Effector memory CD8-positive, alpha-beta T cell (primary cell): Measurements from ENCODE around the gene HOTAIR.

Experiments used
- ATAC-seq: fragments of 150-1000 bp; cut with Tn5 transposase; replicated peaks from 2 replicates; pipeline ENCODE4 v1.10.0; 2021; ENCODE audit warnings: mild to moderate bottlenecking, moderate library complexity
- DNase-seq, 3 experiments: peaks; one replicate each; pipeline ENCODE4 v3.0.0; 2021
- H3K27ac Mint-ChIP-seq, 2 donors: one replicate each; pipeline ENCODE4 v1.8.0; 2022; ENCODE audit warnings: mild to moderate bottlenecking in 2 of 2, mixed read lengths in 2 of 2, moderate library complexity in 2 of 2
- H3K27me3 Mint-ChIP-seq, 2 donors: one replicate each; pipeline ENCODE4 v1.8.0; 2022; ENCODE audit warnings: mixed read lengths in 2 of 2
- H3K36me3 Mint-ChIP-seq: one replicate; pipeline ENCODE4 v1.8.0; 2022; ENCODE audit warnings: mild to moderate bottlenecking, moderate library complexity, mixed read lengths; ENCODE audit not compliant: insufficient read depth
- H3K4me1 Mint-ChIP-seq, 2 donors: one replicate each; pipeline ENCODE4 v1.8.0; 2022; ENCODE audit warnings: low read depth in 2 of 2, mixed read lengths in 2 of 2
- H3K4me3 Mint-ChIP-seq, 2 donors: one replicate each; pipeline ENCODE4 v1.8.0; 2022; ENCODE audit warnings: mild to moderate bottlenecking in 2 of 2, mixed read lengths in 2 of 2, moderate library complexity in 2 of 2
- H3K9me3 Mint-ChIP-seq, 2 donors: one replicate each; pipeline ENCODE4 v1.8.0; 2022; ENCODE audit warnings: mixed read lengths in 2 of 2

Gene HOTAIR

DNA sequence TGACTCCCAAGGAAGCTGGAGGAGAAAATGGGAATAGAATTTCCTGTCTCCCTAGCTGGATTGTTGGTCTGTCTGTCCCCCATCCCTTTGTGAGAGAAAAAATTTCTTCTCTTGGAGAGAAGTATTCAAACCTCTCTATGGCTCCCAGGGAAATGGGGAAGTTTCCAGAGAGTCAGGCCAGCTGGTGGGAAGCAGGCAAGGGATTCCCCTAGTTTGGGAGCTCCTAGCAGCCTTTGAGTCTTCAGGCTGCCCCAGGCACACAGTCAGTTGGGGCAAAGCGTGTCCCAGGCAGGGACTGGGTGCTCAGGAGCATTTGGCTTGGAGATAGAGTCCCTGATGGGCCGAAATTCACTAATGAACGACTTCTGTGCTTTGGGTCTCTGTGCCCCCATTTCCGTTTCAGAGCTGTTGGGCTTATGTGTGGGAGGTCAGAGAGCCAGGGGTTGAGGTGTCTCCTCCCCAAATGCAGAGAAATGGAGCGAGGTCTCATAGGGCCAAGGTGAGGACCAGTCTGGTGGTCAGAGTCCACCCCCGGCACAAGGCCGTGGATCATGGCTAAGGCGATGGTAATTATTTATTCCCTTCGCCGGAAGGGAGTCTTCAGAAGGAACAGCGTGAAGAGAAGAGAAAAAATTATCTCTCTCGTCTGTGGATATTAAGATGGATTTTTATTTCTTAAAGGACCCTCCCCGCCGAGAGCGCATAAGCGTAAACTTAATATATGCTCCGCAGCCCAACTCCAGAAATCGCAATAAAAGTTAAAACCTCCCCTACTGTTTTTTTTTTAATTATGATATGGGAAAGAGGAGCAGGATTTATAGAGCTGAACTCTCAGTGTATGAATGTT, 18.6 kb upstream of the HOTAIR start:
- H3K27me3 Mint-ChIP-seq = peaks cover 99 to 100% of the 10 kb centered on the region in 2 donors
- DNase-seq (no peak), ATAC-seq (no peak)
- peaks cover 50 to 52% of the 10 kb centered on the region in 2 donors for H3K4me1 Mint-ChIP-seq
- H3K36me3 Mint-ChIP-seq = peaks cover 18% of the 10 kb centered on the region
- peak overlapping the region; percentile 78 to 88 for H3K4me3 Mint-ChIP-seq
- H3K27ac Mint-ChIP-seq = peak overlapping the region in 1 of 2 donors; percentile 22
- no peaks in the 10 kb centered on the region for H3K9me3 Mint-ChIP-seq

GRCh38 chr12:53992377-53992889, 17.7 kb upstream of the HOTAIR start:
- no peaks in the 10 kb centered on the region for H3K9me3 Mint-ChIP-seq
- DNase-seq (no peak), ATAC-seq (no peak)
- H3K36me3 Mint-ChIP-seq = peaks cover 16% of the 10 kb centered on the region
- peaks cover 51 to 52% of the 10 kb centered on the region in 2 donors for H3K4me1 Mint-ChIP-seq
- peaks cover 99 to 100% of the 10 kb centered on the region in 2 donors for H3K27me3 Mint-ChIP-seq
- H3K4me3 Mint-ChIP-seq = no peak overlapping the region
- H3K27ac Mint-ChIP-seq = no peak overlapping the region

DNA sequence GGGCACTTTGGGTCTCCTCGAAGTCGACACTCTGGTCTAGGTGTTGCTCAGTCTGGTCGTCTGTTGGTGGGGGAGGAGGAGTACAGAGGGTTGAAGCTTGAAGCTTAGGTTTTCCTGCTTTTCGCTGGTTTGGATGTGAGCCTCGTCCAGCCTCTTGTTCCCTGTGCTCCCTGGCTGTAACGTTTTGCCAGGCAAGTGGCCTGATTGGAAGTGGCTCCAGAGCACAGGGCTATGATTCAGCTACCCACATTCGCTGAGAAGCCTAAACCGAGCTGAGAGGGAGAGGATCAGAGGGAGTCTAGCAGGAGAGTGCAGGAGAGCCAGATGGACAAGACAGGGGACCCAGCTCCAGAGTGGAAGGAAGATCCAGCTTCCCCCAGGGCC, 16.3 kb upstream of the HOTAIR start:
- Mint-ChIP-seq H3K27ac (no peak overlapping the region), H3K27me3 (peaks cover 99 to 100% of the 10 kb centered on the region in 2 donors), H3K36me3 (peaks cover 13% of the 10 kb centered on the region), H3K4me3 (no peak overlapping the region), H3K9me3 (no peaks in the 10 kb centered on the region), H3K4me1 (peaks cover 52 to 55% of the 10 kb centered on the region in 2 donors)
- no peak for ATAC-seq
- DNase-seq = no peak

DNA sequence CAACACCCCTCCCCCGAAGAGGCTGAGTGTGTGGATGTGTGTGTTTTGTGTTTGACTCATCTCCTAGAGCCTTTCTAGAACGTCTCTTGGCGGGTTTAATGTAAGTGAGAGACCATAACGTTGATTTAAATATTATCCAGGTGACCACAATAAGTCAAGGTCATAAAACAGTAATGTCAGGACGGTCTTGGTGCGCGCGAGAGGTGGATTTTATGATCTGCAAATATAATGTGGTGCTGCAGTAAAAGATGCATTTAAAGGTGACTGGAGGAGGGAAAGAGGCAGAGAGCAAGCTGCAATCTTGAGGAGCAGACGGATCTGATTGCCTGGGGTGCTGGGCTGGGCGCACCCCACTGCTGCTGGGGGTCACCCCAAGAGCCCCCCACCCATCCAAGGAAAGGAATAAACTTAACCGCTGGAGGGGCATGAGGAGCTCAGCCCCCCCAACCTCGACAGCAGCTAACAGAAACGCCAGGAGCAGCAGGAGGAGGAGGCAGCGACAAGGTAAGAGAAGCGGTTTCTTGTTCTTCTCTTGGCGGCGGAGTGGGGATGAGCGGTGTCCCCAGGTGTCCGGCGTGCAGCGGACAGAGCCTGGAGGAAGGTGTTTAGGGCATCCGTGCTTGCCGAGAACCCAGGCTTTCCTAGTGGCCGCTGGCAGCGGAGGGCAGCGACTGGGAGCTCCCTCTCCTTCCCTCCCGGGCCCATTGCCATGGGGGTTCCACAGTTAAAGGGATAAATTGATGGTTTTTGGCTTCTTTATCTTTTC, 15.7 kb upstream of the HOTAIR start:
- Mint-ChIP-seq H3K4me1 (peaks cover 51 to 53% of the 10 kb centered on the region in 2 donors), H3K27me3 (peaks cover 98 to 100% of the 10 kb centered on the region in 2 donors), H3K4me3 (peak overlapping the region; percentile 23 to 46), H3K9me3 (no peaks in the 10 kb centered on the region), H3K27ac (no peak overlapping the region), H3K36me3 (peaks cover 13% of the 10 kb centered on the region)
- DNase-seq (no peak), ATAC-seq (no peak)

- Mint-ChIP-seq H3K4me1 (peaks cover 51 to 54% of the 10 kb centered on the region in 2 donors), H3K27ac (no peak overlapping the region), H3K27me3 (peaks cover 98 to 100% of the 10 kb centered on the region in 2 donors), H3K36me3 (peaks cover 24% of the 10 kb centered on the region), H3K4me3 (peak overlapping the region; percentile 46 to 64), H3K9me3 (no peaks in the 10 kb centered on the region)
- DNase-seq (no peak), ATAC-seq (peak; percentile 39)
Observed at GRCh38 chr12:53989227-53990113, 14.7 kb upstream of the HOTAIR start.

DNA sequence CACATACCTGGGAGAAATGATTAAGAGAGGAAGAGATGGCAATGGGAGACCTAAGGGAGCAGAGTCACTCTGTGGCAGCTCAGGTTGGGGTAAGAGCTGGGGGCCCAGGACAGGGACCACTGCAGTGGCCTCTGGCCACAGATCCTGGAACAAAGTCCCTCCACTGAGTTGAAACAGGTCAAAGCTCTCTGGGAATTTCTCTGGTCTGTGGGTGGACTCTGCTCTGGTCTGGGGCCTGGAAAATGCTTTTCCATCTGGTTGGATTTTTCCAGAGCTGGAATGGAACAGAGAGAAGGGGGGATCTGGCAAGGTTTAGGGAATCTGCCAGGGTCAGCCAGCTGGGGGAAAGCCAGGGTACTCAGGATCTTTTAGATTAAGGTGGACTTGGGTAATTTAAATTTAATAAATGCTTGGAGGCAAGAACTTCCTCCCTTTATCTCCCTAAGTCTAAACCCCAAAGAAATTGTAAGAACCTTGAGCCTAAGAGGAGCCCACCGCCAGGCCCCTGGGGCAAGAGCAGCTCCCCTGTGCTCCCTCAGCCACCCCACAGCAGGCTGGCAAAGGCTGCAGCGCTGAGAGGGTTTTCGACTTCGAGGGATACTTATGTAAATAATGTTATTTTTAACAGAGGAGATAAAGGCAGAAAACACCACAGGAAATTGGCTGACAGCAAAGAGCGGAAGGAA, 13.9 kb upstream of the HOTAIR start:
- Mint-ChIP-seq H3K4me1 (peaks cover 46 to 47% of the 10 kb centered on the region in 2 donors), H3K27ac (no peak overlapping the region)

DNA sequence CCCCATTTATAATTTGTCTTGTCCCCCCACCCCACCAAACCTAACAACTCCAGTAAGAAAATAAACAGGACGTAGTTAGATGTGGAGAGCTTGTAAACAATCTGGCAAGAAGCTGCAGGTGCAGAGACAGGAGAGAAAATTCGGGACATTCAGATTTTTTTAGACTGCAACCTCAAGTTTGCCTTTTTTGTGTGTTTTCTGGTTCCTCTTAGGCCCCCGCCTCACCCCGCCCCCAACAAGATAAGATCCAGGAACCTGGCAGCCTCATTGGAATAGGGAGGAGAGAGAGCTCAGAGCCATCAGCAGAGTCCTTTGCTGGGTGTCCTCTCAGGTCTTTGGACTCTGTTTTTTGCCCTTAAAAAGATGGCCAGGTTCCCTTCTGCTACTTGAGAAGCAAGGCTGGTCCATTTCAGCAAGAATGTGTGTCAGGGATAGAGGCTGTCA, 13.1 kb upstream of the HOTAIR start:
- Mint-ChIP-seq H3K36me3 (peaks cover 32% of the 10 kb centered on the region), H3K4me3 (no peak overlapping the region), H3K27me3 (peaks cover 96 to 100% of the 10 kb centered on the region in 2 donors), H3K9me3 (no peaks in the 10 kb centered on the region), H3K4me1 (peaks cover 43 to 47% of the 10 kb centered on the region in 2 donors), H3K27ac (no peak overlapping the region)
- ATAC-seq (no peak), DNase-seq (no peak)

More for the DNA sequence above, 13.9 kb upstream of the HOTAIR start:
- Mint-ChIP-seq H3K27me3 (peaks cover 96 to 100% of the 10 kb centered on the region in 2 donors), H3K36me3 (peaks cover 26% of the 10 kb centered on the region), H3K4me3 (peak overlapping the region; percentile 46 to 64), H3K9me3 (no peaks in the 10 kb centered on the region)
- ATAC-seq = peak; percentile 6
- no peak for DNase-seq

- Mint-ChIP-seq H3K4me3 (no peak overlapping the region), H3K4me1 (peaks cover 43 to 47% of the 10 kb centered on the region in 2 donors), H3K9me3 (no peaks in the 10 kb centered on the region), H3K27me3 (peaks cover 93 to 100% of the 10 kb centered on the region in 2 donors), H3K27ac (no peak overlapping the region), H3K36me3 (peaks cover 34% of the 10 kb centered on the region)
- ATAC-seq = no peak
- no peak for DNase-seq
Observed at GRCh38 chr12:53986686-53987483, 12.1 kb upstream of the HOTAIR start.

- Mint-ChIP-seq H3K27me3 (peaks cover 93 to 100% of the 10 kb centered on the region in 2 donors), H3K9me3 (no peaks in the 10 kb centered on the region), H3K36me3 (peaks cover 37% of the 10 kb centered on the region), H3K4me3 (peak overlapping the region; percentile 67 to 70), H3K27ac (peak overlapping the region in 1 of 2 donors; percentile 87), H3K4me1 (peaks cover 42 to 47% of the 10 kb centered on the region in 2 donors)
- ATAC-seq (peak; percentile 48), DNase-seq (no peak)
Observed at GRCh38 chr12:53985994-53986685, 11.4 kb upstream of the HOTAIR start.

GRCh38 chr12:53985692-53985993, 10.9 kb upstream of the HOTAIR start:
- H3K27ac Mint-ChIP-seq = peak overlapping the region in 1 of 2 donors; percentile 87
- peaks cover 41% of the 10 kb centered on the region for H3K36me3 Mint-ChIP-seq
- no peak for ATAC-seq
- H3K4me3 Mint-ChIP-seq = peak overlapping the region; percentile 67 to 70
- DNase-seq = no peak
- H3K4me1 Mint-ChIP-seq = peaks cover 37 to 45% of the 10 kb centered on the region in 2 donors
- H3K27me3 Mint-ChIP-seq = peaks cover 93 to 100% of the 10 kb centered on the region in 2 donors
- H3K9me3 Mint-ChIP-seq = no peaks in the 10 kb centered on the region

DNA sequence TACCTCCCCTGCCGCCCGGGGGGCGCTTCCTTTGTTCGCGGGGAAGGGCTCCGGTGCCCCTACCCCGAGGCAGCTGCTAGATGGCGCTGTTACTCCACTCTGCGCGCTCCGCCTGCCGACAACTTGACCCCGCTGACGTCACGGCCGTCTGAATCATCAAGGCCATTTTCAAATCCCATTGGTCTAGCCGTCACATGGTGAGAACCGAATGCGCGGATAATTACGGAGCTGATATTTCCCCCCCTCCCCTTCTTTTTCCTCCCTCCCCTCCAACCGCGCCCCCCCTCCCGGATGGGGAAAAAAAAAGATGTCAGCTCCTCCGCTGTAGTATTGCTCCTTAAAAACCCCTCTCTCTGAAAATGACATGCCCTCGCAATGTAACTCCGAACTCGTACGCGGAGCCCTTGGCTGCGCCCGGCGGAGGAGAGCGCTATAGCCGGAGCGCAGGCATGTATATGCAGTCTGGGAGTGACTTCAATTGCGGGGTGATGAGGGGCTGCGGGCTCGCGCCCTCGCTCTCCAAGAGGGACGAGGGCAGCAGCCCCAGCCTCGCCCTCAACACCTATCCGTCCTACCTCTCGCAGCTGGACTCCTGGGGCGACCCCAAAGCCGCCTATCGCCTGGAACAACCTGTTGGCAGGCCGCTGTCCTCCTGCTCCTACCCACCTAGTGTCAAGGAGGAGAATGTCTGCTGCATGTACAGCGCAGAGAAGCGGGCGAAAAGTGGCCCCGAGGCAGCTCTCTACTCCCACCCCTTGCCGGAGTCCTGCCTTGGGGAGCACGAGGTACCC, 10.3 kb upstream of the HOTAIR start, which contains the start of gene HOXC10:
Gene HOXC10, plus strand, starts transcription at position 246 of the 791 bp plus-strand sequence. Its CDS starts 114 bp downstream, at position 360.
- peaks cover 93 to 100% of the 10 kb centered on the region in 2 donors for H3K27me3 Mint-ChIP-seq
- H3K36me3 Mint-ChIP-seq = peaks cover 45% of the 10 kb centered on the region
- no peaks in the 10 kb centered on the region for H3K9me3 Mint-ChIP-seq
- H3K27ac Mint-ChIP-seq = peak within 1 kb of the TSS in 1 of 2 donors; percentile 87
- H3K4me1 Mint-ChIP-seq = peaks cover 32 to 39% of the 10 kb centered on the region in 2 donors
- DNase-seq (peak; percentile 63 to 67 (median 65)), ATAC-seq (peak; percentile 68)
- peak within 1 kb of the TSS; percentile 67 to 70 for H3K4me3 Mint-ChIP-seq
